ENCODE measurements around the gene AOAH. TPM values are rescaled to one million over a fixed set of nuclear protein-coding genes. Genes with fewer than 3 reads are reported as not detected.
"Not testable (repeated sequence)": the region's sequence is repeated elsewhere in the genome, so short reads cannot be mapped to it uniquely, and the experiment has no call there.

Gene AOAH
- total RNA-seq, 1 donor from 2014 or later: not detected

GRCh38 chr7:36710186-36710791, 14.0 kb downstream of the AOAH start:
- Mint-ChIP-seq H3K27ac (ENCODE audit: unreplicated experiment) (no peak overlapping the region), H3K4me3 (no peak overlapping the region), H3K27me3 (ENCODE audit: low read depth) (peaks cover 2% of the 10 kb centered on the region), H3K9me3 (peaks cover 5% of the 10 kb centered on the region), H3K36me3 (ENCODE audit: low read depth) (peaks cover 2% of the 10 kb centered on the region), H3K4me1 (no peaks in the 10 kb centered on the region)
- TF ChIP-seq CTCF (conservative IDR thresholded peaks at IDR 0.05): no peak
- DNase-seq (ENCODE audit: low read depth, low spot score): no peak

DNA sequence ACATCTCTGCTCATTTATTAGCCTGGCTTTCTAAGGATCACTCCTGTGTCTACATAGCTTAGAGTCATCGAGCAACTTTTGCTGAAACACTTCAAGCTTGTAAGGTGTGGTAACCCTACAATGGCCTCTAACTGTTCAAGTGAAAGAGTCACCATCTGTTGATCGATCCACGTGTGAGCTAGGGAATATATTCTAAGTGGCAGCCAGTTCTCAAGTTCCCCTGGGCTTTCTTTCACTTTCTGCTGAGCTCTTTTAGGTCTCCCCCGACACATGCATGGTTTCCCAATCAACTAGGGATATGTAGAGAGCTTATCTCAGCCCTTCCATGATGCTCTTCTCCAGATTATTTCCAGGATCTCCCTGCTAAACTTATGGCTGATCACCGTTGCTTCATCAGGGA, 15.5 kb downstream of the AOAH start:
- peaks cover 2% of the 10 kb centered on the region for H3K36me3 Mint-ChIP-seq (ENCODE audit: low read depth)
- H3K27ac Mint-ChIP-seq (ENCODE audit: unreplicated experiment): no peak overlapping the region
- no peak overlapping the region for H3K4me3 Mint-ChIP-seq
- peaks cover 9% of the 10 kb centered on the region for H3K9me3 Mint-ChIP-seq
- no peaks in the 10 kb centered on the region for H3K4me1 Mint-ChIP-seq
- peaks cover 2% of the 10 kb centered on the region for H3K27me3 Mint-ChIP-seq (ENCODE audit: low read depth)
- no peak for TF ChIP-seq CTCF (conservative IDR thresholded peaks at IDR 0.05)
- no peak for DNase-seq (ENCODE audit: low read depth, low spot score)

- no peak for DNase-seq (ENCODE audit: low read depth, low spot score)
- Mint-ChIP-seq H3K4me3 (no peak overlapping the region), H3K27ac (ENCODE audit: unreplicated experiment) (no peak overlapping the region), H3K27me3 (ENCODE audit: low read depth) (peaks cover under 1% of the 10 kb centered on the region), H3K36me3 (ENCODE audit: low read depth) (peaks cover 2% of the 10 kb centered on the region), H3K9me3 (peaks cover 9% of the 10 kb centered on the region), H3K4me1 (no peaks in the 10 kb centered on the region)
- TF ChIP-seq CTCF (conservative IDR thresholded peaks at IDR 0.05): no peak
Observed at GRCh38 chr7:36707898-36708297, 16.4 kb downstream of the AOAH start.

- Mint-ChIP-seq H3K4me3 (no peak overlapping the region), H3K27me3 (ENCODE audit: low read depth) (no peaks in the 10 kb centered on the region), H3K4me1 (no peaks in the 10 kb centered on the region), H3K36me3 (ENCODE audit: low read depth) (peaks cover 2% of the 10 kb centered on the region), H3K9me3 (peaks cover 9% of the 10 kb centered on the region), H3K27ac (ENCODE audit: unreplicated experiment) (no peak overlapping the region)
- no peak for TF ChIP-seq CTCF (conservative IDR thresholded peaks at IDR 0.05)
- no peak for DNase-seq (ENCODE audit: low read depth, low spot score)
Observed at GRCh38 chr7:36707465-36707864, 16.8 kb downstream of the AOAH start.

DNA sequence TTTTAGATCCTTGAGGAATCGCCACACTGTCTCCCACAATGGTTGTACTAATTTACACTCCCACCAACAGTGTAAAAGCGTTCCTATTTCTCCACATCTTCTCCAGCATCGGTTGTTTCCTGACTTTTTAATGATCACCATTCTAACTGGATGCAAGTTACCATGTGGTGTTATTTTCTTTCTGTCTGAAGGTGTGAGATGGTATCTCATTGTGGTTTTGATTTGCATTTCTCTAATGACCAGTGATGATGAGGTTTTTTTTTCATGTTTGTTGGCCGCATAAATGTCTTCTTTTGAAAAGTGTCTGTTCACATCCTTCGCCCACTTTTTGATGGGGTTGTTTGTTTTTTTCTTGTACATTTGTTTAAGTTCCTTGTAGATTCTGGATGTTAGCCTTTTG, 20.4 kb downstream of the AOAH start:
- H3K4me1 Mint-ChIP-seq, H3K4me3 Mint-ChIP-seq: not testable (repeated sequence)

DNA sequence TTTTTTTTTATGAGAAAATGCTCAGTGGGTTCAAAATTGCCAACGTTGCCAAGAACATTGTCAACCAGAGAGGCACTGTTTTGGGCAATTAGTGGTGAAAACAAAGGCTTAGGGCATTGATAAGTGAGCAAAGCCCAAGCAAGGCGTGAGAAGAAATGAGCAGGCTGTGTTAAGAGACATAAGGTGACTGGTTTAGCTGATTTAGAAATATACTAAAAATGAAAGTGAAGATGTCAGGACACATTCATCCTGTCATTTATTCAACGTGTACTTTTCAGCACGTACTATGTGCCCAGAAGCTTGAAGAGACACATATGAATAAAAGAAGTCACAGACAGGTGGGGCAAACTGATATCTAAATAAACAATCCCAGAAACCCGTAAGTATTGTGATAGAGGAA, 31.8 kb downstream of the AOAH start:
- H3K4me1 Mint-ChIP-seq: no peaks in the 10 kb centered on the region
- no peaks in the 10 kb centered on the region for H3K27me3 Mint-ChIP-seq (ENCODE audit: low read depth)
- no peak overlapping the region for H3K27ac Mint-ChIP-seq (ENCODE audit: unreplicated experiment)
- no peak for TF ChIP-seq CTCF (conservative IDR thresholded peaks at IDR 0.05)
- H3K36me3 Mint-ChIP-seq (ENCODE audit: low read depth): no peaks in the 10 kb centered on the region
- no peak for DNase-seq (ENCODE audit: low read depth, low spot score)
- H3K4me3 Mint-ChIP-seq: no peak overlapping the region
- H3K9me3 Mint-ChIP-seq: no peaks in the 10 kb centered on the region

More for the DNA sequence above, 20.4 kb downstream of the AOAH start:
- DNase-seq (ENCODE audit: low read depth, low spot score); H3K9me3 Mint-ChIP-seq; H3K27me3 Mint-ChIP-seq (ENCODE audit: low read depth); H3K27ac Mint-ChIP-seq (ENCODE audit: unreplicated experiment); H3K36me3 Mint-ChIP-seq (ENCODE audit: low read depth): not testable (repeated sequence)
